ENCODE results near the gene CFAP46. TPM values are rescaled to one million over a fixed set of nuclear protein-coding genes. Genes with fewer than 3 reads are reported as not detected.

Gene CFAP46
- total and polyA plus RNA-seq, 2 donors from 2014 or later: 3.8 to 8.3 TPM

DNA sequence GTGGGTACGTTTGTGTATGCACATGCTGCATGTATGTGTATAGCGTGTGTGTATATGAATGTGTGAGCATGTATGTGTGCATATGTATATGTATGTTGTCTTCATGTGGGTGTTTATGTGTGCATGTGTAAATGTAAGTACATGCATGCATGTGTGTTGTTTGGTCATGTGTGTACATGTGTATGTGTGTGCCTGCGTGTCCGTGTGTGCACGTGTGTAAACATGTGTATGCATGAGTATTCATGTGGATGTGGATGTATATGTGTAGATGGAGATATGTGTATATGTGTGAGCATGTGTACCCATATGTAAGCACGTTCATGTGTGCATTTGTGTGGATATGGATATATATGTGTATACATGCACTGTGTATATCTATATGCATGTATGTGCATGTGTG is 5.5 kb upstream of the CFAP46 start:
- DNase-seq (no peak), FAIRE-seq (no peak)
- Histone ChIP-seq H3K9me3 (ENCODE audit: control insufficient read depth in 2 of 3, insufficient read depth in 1 of 3, low read length in 3 of 3) (peaks cover 0 to 1% (median 0%) of the 10 kb centered on the region in 3 donors), H3K4me3 (ENCODE audit: low read length in 3 of 3) (no peak overlapping the region), H3K27ac (ENCODE audit: low read depth in 2 of 2, low read length in 2 of 2) (no peak overlapping the region), H3K4me1 (ENCODE audit: control insufficient read depth in 2 of 3, insufficient read depth in 2 of 3, low read depth in 1 of 3, low read length in 3 of 3) (peaks cover 0 to 1% (median 0%) of the 10 kb centered on the region in 3 donors), H3K9ac (ENCODE audit: low read length in 3 of 3) (no peak overlapping the region), H3K27me3 (ENCODE audit: control insufficient read depth, insufficient read depth, low read length) (no peaks in the 10 kb centered on the region), H3K36me3 (ENCODE audit: control insufficient read depth in 2 of 3, insufficient read depth in 3 of 3, low read length in 3 of 3) (no peaks in the 10 kb centered on the region)
- TF ChIP-seq, protein P1, sequence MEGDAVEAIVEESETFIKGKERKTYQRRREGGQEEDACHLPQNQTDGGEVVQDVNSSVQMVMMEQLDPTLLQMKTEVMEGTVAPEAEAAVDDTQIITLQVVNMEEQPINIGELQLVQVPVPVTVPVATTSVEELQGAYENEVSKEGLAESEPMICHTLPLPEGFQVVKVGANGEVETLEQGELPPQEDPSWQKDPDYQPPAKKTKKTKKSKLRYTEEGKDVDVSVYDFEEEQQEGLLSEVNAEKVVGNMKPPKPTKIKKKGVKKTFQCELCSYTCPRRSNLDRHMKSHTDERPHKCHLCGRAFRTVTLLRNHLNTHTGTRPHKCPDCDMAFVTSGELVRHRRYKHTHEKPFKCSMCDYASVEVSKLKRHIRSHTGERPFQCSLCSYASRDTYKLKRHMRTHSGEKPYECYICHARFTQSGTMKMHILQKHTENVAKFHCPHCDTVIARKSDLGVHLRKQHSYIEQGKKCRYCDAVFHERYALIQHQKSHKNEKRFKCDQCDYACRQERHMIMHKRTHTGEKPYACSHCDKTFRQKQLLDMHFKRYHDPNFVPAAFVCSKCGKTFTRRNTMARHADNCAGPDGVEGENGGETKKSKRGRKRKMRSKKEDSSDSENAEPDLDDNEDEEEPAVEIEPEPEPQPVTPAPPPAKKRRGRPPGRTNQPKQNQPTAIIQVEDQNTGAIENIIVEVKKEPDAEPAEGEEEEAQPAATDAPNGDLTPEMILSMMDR (IDR thresholded peaks at IDR 0.05; ENCODE audit: borderline replicate concordance, extremely low read depth, insufficient read depth): no peak
- intact Hi-C loops (cut with DNase I): no loop called here

- H3K4me1 ChIP-seq (ENCODE audit: control insufficient read depth in 2 of 3, insufficient read depth in 2 of 3, low read depth in 1 of 3, low read length in 3 of 3): peaks cover 0 to 3% (median 0%) of the 10 kb centered on the region in 3 donors
- DNase-seq (no peak), FAIRE-seq (no peak)
- H3K9me3 ChIP-seq (ENCODE audit: control insufficient read depth in 2 of 3, insufficient read depth in 1 of 3, low read length in 3 of 3): peaks cover 0 to 1% (median 0%) of the 10 kb centered on the region in 3 donors
- intact Hi-C loops (cut with DNase I): no loop called here
- H3K27me3 ChIP-seq (ENCODE audit: control insufficient read depth, insufficient read depth, low read length): no peaks in the 10 kb centered on the region
- H3K36me3 ChIP-seq (ENCODE audit: control insufficient read depth in 2 of 3, insufficient read depth in 3 of 3, low read length in 3 of 3): no peaks in the 10 kb centered on the region
- no peak overlapping the region for H3K9ac ChIP-seq (ENCODE audit: low read length in 3 of 3)
- H3K4me3 ChIP-seq (ENCODE audit: low read length in 3 of 3): no peak overlapping the region
- no peak overlapping the region for H3K27ac ChIP-seq (ENCODE audit: low read depth in 2 of 2, low read length in 2 of 2)
- TF ChIP-seq, protein P1 (IDR thresholded peaks at IDR 0.05; ENCODE audit: borderline replicate concordance, extremely low read depth, insufficient read depth): no peak
These were observed 4.6 kb upstream of the CFAP46 start for GRCh38 chr10:132946806-132947546.

DNA sequence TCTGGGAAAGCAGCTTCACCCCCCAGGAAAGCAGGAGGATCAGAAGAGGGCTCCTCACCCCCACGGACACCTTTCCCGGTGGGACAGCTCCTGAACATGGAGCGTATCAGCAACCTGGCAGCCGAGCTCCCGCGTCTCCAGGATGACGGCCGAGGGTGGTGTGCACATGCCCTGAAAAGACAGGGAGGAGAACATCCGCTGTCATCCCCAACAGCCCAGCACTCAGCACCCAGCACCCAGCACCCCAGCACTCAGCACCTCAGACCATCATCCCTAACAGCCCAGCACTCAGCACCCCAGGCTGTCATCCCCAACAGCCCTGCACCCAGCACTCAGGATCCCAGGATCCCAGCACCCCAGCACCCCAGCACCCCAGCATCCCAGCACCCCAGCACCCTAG is 3.9 kb upstream of the CFAP46 start:
- H3K4me3 ChIP-seq (ENCODE audit: low read length in 3 of 3): no peak overlapping the region
- intact Hi-C loops (cut with DNase I): no loop called here
- peaks cover 0 to 1% (median 0%) of the 10 kb centered on the region in 3 donors for H3K9me3 ChIP-seq (ENCODE audit: control insufficient read depth in 2 of 3, insufficient read depth in 1 of 3, low read length in 3 of 3)
- peaks cover 0 to 3% (median 0%) of the 10 kb centered on the region in 3 donors for H3K4me1 ChIP-seq (ENCODE audit: control insufficient read depth in 2 of 3, insufficient read depth in 2 of 3, low read depth in 1 of 3, low read length in 3 of 3)
- no peaks in the 10 kb centered on the region for H3K36me3 ChIP-seq (ENCODE audit: control insufficient read depth in 2 of 3, insufficient read depth in 3 of 3, low read length in 3 of 3)
- H3K27me3 ChIP-seq (ENCODE audit: control insufficient read depth, insufficient read depth, low read length): no peaks in the 10 kb centered on the region
- DNase-seq (no peak), FAIRE-seq (no peak)
- TF ChIP-seq, protein P1 (IDR thresholded peaks at IDR 0.05; ENCODE audit: borderline replicate concordance, extremely low read depth, insufficient read depth): no peak
- H3K9ac ChIP-seq (ENCODE audit: low read length in 3 of 3): no peak overlapping the region
- no peak overlapping the region for H3K27ac ChIP-seq (ENCODE audit: low read depth in 2 of 2, low read length in 2 of 2)
